ENCODE measurements around the gene JPH4. TPM values are rescaled to one million over a fixed set of nuclear protein-coding genes. Genes with fewer than 3 reads are reported as not detected.

Gene JPH4
- total RNA-seq, 1 experiment from 2014 or later, result 6.8 TPM

- H3K4me1 ChIP-seq (ENCODE audit: insufficient read depth, low read length), result no peaks in the 10 kb centered on the region
- H3K27ac Mint-ChIP-seq, result no peak overlapping the region
- no peak overlapping the region for H2BK20ac ChIP-seq (ENCODE audit: low read depth, low read length, poor library complexity, severe bottlenecking)
- no peaks in the 10 kb centered on the region for H3K27me3 ChIP-seq (ENCODE audit: insufficient read depth, low read length)
- H4K91ac ChIP-seq (ENCODE audit: insufficient read length, low read depth, low read length), result no peak overlapping the region
- no peak overlapping the region for H3K4ac ChIP-seq (ENCODE audit: low read depth, low read length)
- no peak overlapping the region for H3K4me2 ChIP-seq (ENCODE audit: insufficient read depth, insufficient read length, low read length)
- no peaks in the 10 kb centered on the region for H3K23me2 ChIP-seq (ENCODE audit: insufficient read length, low read depth, low read length, poor library complexity, severe bottlenecking)
- no peak overlapping the region for H2BK15ac ChIP-seq (ENCODE audit: low read depth, low read length)
- no peaks in the 10 kb centered on the region for H3K36me3 Mint-ChIP-seq (ENCODE audit: insufficient read depth in 1 of 3, low read depth in 3 of 3)
- no peak overlapping the region for H3K56ac ChIP-seq (ENCODE audit: insufficient read length, low read depth, low read length)
- H4K5ac ChIP-seq (ENCODE audit: insufficient read length, low read depth, low read length), result no peak overlapping the region
- no peak overlapping the region for H3K18ac ChIP-seq (ENCODE audit: insufficient read length, low read depth, low read length)
- H3K79me1 ChIP-seq (ENCODE audit: insufficient read depth, low read depth, low read length, poor library complexity, severe bottlenecking), result no peaks in the 10 kb centered on the region
- H3K4me3 Mint-ChIP-seq, result no peak overlapping the region
- no peak overlapping the region for H3K9ac ChIP-seq (ENCODE audit: extremely low read depth, insufficient read length, low read length)
- H3K9me3 Mint-ChIP-seq, result peaks cover 2 to 26% of the 10 kb centered on the region in 2 experiments; a peak in 2 of 5 replicates
- no peaks in the 10 kb centered on the region for H3K4me1 Mint-ChIP-seq
- whole genome bisulfite sequencing (ENCODE audit: extremely low coverage, insufficient read length, low lambda C conversion rate), result no CpG with 5 or more reads among the region's 1 CpG
- no peaks in the 10 kb centered on the region for H3K9me3 ChIP-seq (ENCODE audit: control insufficient read depth, low read depth, low read length)
- no peak overlapping the region for H4K8ac ChIP-seq (replicated peaks; ENCODE audit: insufficient read length, low read depth, low read length)
- H2BK12ac ChIP-seq (ENCODE audit: insufficient read length, low read depth, low read length), result no peak overlapping the region
- no peak for TF ChIP-seq CTCF (conservative IDR thresholded peaks at IDR 0.05)
- H3T11ph ChIP-seq (ENCODE audit: low read length), result no peak overlapping the region
- H2BK5ac ChIP-seq (ENCODE audit: insufficient read length, low read length), result no peak overlapping the region
- no peak overlapping the region for H2AFZ ChIP-seq (ENCODE audit: low read length)
- no peak for DNase-seq
- H3K27me3 Mint-ChIP-seq (ENCODE audit: low read depth), result peaks cover 2% of the 10 kb centered on the region
- H2BK120ac ChIP-seq (ENCODE audit: low read depth, low read length, poor library complexity, severe bottlenecking), result no peak overlapping the region
- H3K23ac ChIP-seq (ENCODE audit: insufficient read length, low read depth, low read length), result no peak overlapping the region
- H3K14ac ChIP-seq (ENCODE audit: insufficient read depth, low read length), result no peak overlapping the region
- H4K20me1 ChIP-seq (ENCODE audit: control insufficient read depth, insufficient read depth, insufficient read length), result no peaks in the 10 kb centered on the region
- no peaks in the 10 kb centered on the region for H3K79me2 ChIP-seq (ENCODE audit: insufficient read depth, low read length)
- H3K27ac ChIP-seq (ENCODE audit: insufficient read length, low read depth, low read length), result no peak overlapping the region
- H2AK5ac ChIP-seq (ENCODE audit: insufficient read length, low read length), result no peak overlapping the region
Measured at GRCh38 chr14:23600806-23601205, 22.2 kb upstream of the JPH4 start.

Measured in H9 (cell line).